AG09319 (cell line): ENCODE measurements around the gene SPHK2.
"Not testable (repeated sequence)": the region's sequence is repeated elsewhere in the genome, so short reads cannot be mapped to it uniquely, and the experiment has no call there.

Source experiments
- DNase-seq: peaks from one replicate; pipeline ENCODE4 v3.0.0-alpha.2; 2010; ENCODE audit warnings: low read depth; ENCODE audit errors: extremely low read depth
- TF ChIP-seq, protein P1 (sequence below): IDR thresholded peaks from 2 replicates; pipeline ENCODE4 v1.5.1; 2011; ENCODE audit warnings: low read depth, mild to moderate bottlenecking, inconsistent platforms, low read length, moderate library complexity

The SPHK2 gene, protein sequence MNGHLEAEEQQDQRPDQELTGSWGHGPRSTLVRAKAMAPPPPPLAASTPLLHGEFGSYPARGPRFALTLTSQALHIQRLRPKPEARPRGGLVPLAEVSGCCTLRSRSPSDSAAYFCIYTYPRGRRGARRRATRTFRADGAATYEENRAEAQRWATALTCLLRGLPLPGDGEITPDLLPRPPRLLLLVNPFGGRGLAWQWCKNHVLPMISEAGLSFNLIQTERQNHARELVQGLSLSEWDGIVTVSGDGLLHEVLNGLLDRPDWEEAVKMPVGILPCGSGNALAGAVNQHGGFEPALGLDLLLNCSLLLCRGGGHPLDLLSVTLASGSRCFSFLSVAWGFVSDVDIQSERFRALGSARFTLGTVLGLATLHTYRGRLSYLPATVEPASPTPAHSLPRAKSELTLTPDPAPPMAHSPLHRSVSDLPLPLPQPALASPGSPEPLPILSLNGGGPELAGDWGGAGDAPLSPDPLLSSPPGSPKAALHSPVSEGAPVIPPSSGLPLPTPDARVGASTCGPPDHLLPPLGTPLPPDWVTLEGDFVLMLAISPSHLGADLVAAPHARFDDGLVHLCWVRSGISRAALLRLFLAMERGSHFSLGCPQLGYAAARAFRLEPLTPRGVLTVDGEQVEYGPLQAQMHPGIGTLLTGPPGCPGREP

DNA sequence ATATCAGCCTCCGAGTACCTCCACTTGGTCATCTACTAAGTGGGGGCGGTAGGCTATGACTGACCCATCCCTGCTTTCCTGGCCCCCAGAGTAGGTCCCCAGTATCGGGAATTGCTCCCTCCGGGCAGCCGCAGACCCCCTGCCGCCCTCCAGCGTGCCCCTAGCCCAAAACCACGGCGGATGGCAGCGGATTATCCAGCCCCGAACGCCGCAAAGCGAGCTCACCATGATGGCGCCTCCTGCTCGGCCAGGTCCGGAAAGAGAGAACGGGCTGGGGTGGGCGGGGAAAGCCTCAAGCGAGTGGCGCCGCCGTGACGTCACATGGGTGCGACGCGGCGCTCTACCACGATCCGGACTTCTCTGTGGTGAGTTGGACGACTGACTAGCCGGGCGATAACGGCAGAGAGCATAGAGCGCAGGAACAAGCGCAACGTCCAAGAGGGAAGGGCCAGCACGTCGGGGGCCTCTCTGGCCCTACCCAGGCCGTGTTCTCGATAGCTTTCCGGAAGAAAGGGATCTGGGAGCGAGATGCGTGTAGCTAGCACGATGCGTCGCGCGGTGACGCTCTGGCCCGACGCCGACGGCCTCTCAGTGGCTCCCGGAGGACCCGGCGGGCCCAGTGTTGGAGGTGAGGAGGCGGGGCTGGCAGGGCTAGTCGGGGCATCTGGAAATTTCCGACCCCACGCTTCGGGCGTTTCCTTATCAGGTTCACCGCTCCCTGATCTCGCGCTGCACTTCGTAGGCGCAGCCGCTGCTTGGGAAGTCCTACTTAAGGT is at the start of gene SPHK2, which contains the start of gene RPL18:
TSS of gene SPHK2 (plus strand) at position 591 of the 776 bp plus-strand sequence. CDS start 1,009 bp downstream, outside the sequence.
TSS of gene RPL18 (minus strand) at position 263 of the 776 bp plus-strand sequence. CDS start at position 228, 35 bp downstream.
- TF ChIP-seq, protein P1, sequence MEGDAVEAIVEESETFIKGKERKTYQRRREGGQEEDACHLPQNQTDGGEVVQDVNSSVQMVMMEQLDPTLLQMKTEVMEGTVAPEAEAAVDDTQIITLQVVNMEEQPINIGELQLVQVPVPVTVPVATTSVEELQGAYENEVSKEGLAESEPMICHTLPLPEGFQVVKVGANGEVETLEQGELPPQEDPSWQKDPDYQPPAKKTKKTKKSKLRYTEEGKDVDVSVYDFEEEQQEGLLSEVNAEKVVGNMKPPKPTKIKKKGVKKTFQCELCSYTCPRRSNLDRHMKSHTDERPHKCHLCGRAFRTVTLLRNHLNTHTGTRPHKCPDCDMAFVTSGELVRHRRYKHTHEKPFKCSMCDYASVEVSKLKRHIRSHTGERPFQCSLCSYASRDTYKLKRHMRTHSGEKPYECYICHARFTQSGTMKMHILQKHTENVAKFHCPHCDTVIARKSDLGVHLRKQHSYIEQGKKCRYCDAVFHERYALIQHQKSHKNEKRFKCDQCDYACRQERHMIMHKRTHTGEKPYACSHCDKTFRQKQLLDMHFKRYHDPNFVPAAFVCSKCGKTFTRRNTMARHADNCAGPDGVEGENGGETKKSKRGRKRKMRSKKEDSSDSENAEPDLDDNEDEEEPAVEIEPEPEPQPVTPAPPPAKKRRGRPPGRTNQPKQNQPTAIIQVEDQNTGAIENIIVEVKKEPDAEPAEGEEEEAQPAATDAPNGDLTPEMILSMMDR: no peak
- peak; percentile 99 for DNase-seq

GRCh38 chr19:48569814-48570213 is 49.5 kb upstream of the SPHK2 start:
- TF ChIP-seq, protein P1: no peak
- no peak for DNase-seq

DNA sequence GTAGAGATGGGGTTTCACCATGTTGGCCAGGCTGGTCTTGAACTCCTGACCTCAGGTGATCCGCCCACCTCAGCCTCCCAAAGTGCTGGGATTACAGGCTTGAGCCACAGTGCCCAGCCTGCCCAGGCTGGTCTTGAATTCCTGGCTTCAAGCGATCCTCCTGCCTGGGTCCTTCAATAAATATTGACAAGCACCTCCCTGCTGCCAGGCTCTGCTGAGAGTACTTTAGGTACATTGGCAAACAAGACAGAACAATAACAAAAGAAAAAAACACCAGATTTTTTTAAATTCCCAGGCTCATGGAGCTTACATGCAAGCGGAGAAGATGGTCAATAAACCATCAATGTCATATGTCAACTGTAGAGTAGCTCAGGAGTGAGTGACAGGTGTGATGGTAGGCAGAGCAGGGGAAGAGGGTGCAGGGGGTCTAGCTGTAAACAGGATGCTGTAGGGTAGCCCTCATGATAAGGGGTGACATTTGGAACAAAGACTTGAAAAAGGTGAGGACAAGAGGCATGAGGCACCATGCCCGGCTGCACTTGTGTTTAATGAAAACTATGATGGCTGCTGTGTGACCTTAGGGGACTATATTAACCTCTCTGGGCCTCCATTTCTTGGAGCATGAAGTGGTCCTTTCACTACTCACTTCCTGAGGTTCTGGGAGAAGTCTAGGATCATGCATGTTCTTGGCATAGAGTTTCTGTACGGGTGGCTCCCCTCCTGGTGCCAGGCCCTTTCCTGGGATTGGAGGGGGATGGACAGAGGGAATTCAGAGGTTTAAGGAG is 47.7 kb upstream of the SPHK2 start:
- DNase-seq: no peak
- TF ChIP-seq, protein P1: no peak

DNA sequence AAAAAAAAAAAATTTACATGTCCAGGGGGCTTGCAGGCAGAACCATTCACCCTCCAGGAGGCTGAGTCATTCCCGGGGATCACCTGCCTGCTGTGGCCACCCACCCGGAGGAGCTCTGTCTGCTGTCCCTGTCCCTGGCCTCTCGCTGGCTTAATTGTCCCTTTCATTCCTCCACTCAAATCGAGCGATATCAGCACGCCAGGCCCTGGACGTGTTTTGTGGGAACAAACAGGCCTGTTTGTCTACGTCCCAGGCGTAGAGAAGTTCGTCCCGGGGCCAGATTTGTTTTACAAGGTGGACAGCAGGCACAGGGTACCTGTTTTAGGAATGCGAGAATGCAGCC is 46.2 kb upstream of the SPHK2 start:
- no peak for DNase-seq
- TF ChIP-seq, protein P1: no peak

GRCh38 chr19:48575931-48576622 is 43.2 kb upstream of the SPHK2 start:
- TF ChIP-seq, protein P1: no peak
- DNase-seq: no peak

DNA sequence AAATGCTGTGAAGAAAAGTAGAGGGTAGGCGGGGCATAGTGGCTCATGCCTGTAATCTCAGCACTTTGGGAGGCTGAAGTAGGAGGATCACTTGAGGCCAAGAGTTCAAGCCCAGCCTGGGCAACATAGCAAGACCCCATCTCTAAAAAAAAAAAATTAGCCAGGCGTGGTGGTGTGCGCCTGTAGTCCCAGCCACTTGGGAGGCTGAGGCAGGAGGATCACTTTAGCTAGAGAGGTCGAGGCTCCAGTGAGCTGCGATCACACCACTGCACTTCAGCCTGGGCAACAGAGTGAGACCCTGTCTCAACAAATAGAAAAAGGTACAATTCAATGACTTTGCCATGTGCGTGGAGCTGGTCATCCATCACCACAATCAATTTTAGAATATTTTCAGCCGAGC is 41.4 kb upstream of the SPHK2 start:
- not testable (repeated sequence) for DNase-seq

DNA sequence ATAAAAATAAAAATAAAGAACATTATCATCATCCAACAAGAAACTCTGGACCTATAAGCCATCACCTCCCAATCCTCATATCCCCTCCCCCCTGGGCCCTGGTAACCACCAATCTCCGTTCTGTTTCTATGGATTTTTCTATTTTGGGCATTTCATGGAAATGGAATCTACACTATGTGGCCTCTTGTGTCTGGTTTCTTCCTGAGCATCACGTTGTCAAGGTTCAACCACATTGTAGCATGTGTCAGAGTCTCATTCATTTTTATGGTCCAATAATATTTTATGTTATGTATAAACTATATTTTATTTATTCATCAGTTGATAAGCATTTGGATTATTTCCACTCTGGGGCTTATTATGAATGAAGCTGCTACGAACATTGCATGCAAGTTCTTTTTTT is 40.4 kb upstream of the SPHK2 start:
- DNase-seq: no peak
- TF ChIP-seq, protein P1: no peak
